GM18517 (cell line): ENCODE data around the gene FREY1.

Experiments used
- ATAC-seq: cut with Tn5 transposase; IDR thresholded peaks from one replicate; pipeline ENCODE4 v1.9.1; 2021; ENCODE audit warnings: mild to moderate bottlenecking, moderate library complexity; ENCODE audit not compliant: unreplicated experiment

FREY1 gene

DNA sequence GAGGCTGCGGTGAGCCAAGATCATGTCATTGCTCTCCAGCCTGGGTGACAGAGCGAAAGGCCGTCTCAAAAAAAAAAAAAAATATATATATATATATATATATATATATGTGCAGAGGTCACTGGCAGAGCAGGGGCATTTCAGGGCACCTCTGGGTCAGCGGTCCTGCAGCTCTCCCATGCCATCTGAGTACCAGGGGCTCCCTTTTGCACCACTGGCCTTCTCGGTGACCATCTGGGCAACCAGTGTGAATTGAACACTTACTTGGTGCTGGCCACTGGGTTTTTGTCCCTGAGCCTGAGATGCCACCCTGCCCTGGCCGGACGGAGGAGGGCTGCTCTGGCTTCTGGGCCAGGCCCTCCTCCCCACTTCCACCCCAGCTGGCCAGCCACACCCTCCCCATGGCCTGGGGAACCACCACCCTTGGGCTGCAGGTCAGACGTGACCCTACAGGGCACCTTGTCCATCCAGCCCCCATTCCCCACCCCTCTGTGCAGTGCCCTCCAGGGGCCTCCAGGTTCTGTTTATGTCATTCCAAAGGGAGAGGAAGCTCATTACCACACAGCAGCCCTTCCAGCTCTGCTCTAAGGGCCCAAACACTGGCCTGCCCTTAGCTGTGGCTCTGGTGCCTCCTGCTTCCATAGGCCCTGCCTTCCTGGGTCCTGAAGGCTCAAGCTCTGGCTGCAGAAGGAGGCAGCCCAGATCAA lies 11.4 kb downstream of the FREY1 start:
- ATAC-seq, result no peak

DNA sequence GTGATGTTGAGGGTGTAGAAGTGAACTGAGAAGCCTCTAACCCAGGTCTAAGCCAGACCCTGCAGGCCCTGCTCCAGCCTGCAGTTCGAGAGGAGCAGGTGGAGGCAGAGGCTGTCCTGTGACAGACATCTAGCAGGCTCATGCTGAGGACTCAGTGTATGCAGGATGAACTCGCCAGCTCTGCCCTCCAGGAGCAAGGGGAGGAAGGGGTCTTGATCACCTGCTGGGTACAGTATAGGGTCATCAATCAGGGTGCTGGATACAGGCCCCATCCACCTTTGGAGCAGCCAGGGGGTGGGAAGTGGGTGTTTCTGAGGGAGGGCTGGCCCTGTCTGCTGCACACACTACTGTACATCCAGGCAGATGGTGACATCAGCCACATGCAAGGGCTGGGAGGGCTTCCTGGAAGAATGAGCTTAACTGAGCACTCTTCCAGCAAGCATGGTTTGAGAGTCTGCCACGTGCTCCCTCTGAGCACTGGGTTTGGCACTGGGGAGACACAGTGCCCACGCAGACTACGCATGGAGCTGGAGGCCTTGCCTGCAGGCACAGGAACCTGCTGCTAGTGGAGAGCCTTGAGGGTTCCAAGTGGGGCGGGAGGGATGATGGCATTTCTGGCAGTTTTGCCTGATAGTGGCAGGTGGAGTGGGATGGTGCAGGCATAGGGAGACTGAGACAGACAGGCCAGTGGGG lies 12.4 kb downstream of the FREY1 start:
- no peak for ATAC-seq

DNA sequence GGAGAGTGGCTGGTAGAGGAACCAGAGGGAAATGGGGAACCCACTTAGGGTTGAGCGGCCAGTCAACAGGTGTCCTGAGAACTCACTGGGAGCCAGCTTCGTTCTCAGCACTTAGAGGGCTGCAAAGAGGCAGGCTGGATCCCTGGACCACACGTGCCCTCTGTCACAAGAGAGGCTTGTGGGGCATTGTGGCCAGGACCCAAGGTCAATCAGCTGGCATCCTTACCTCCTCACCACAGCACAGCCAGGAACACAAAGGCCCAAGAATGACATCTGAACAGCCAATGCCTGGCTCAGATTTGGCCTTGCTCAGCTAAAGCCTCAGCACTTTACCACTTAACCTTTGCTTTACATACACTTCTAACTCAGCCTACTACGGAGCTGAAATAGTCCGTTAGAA lies 14.2 kb downstream of the FREY1 start:
- no peak for ATAC-seq

DNA sequence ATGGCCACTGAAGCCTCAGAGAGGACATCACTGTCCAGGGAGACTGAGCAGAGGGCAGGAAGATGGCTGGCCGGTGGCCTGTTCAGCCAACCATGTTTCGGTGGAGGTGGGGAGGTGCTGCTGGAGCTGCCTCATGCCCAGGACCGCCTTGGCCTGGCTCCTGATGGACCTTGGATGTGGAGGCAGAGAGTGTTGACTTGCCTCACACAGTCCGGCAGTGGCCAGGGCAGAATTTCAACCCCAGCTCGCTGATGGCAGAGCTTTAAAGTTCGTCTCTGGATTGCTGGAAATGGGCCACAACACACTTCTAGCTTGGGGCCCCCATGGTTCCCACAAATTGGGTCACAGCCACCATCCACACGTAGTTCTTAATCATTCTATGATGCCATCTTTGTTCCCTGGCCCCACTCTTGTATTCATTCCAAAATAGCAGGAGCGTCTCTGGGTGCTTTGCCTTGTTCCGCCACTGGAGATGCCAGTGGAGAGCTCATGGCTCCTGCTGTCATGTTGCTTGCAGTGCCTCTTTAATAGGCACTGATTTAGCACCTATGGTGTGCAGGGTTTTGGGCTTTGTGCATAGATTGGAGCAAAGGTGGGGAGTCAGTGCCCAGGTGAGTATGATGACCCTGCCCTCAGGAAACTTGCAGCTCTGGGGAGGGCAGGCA lies 16.1 kb downstream of the FREY1 start:
- no peak for ATAC-seq

DNA sequence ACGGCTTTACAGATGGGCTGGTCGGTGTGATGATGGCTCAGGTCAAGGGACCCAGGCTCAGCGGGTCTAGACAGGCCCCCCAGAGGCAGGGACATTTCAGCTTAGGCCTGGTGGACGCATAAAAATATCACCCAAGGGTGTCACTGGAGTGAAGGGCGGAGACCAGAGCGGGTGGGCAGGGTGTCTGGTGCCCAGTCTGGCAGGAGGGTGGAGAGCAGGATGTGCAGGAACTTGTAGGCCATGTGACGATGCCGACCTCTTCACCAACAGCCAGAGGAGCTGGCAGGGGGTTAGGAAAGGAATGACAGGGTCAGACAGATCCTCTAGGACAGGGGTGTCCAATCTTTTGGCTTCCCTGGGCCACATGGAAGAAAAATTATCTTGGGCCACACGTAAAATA lies 17.1 kb downstream of the FREY1 start:
- ATAC-seq, result no peak

DNA sequence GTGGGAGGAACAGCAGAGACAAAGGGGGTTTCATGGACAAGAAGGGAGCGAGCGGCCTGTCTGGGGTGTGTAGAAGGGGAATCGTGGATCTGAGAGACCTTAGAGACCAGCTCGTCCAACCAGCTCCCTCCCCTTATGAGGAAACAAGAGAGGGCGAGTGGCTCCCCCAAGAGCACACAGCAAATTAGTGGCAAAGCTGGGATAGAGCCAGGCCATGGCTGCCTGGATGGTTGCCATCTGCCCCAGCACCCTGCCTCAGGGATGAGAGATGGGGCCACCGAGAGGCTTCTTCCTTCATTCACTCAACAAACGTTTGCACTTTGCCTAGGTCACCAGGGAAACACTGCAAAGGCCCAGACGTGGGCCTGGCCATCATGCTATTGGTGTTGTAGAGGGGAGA lies 17.5 kb downstream of the FREY1 start:
- no peak for ATAC-seq

DNA sequence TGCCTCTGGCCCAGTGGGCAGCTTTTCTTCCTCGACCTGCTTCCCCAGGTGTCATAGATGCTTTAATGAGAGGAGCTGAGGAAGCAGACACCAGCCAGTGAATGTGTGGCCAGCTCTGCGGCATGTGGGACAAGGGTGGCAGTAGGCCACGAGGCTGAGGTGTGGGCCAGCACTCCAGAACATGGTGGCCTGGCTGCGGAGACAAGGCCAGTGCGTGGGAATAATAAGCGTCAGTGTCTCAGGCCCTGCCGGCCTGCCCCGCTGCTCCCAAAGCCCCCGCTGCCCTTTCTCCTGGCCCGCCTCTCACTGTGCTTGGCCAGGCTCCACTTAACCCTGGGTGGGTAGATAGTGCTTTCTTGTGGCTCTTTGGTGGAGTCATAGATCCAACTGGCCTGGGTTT lies 19.5 kb downstream of the FREY1 start:
- ATAC-seq, result no peak

DNA sequence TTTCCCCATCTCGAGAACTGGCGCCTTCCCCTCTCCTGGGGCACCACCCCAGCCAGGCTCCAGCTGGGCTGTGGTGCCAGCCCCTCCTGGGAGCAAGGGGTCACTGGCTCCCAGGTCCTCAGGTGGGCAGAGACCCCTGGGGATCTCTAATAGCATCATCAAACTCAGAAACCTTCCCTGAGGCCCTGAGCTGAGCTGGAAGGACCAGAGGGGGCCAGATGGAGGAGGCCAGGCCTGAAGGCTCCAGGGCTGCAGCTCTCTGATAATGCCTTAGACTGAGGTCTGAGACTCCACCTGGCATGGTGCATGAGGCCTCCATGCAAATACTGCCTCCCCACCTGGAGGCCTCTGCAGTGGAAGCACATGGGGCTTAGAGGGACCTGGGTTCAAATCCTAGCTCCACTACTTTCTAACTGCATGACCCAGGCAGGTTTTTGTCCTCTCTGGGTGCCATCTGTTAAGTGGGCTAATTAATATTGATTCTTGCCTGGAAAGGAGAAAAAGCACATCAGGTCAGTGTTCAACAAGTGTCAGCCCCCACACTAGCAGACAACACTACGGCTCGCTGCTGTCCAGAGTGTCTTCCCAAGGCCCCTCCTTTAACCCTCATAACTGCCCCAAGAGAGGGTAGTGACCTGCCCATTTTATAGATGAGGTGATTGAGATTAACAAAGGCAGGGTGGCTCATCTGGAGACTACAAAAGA lies 20.1 kb downstream of the FREY1 start:
- no peak for ATAC-seq

DNA sequence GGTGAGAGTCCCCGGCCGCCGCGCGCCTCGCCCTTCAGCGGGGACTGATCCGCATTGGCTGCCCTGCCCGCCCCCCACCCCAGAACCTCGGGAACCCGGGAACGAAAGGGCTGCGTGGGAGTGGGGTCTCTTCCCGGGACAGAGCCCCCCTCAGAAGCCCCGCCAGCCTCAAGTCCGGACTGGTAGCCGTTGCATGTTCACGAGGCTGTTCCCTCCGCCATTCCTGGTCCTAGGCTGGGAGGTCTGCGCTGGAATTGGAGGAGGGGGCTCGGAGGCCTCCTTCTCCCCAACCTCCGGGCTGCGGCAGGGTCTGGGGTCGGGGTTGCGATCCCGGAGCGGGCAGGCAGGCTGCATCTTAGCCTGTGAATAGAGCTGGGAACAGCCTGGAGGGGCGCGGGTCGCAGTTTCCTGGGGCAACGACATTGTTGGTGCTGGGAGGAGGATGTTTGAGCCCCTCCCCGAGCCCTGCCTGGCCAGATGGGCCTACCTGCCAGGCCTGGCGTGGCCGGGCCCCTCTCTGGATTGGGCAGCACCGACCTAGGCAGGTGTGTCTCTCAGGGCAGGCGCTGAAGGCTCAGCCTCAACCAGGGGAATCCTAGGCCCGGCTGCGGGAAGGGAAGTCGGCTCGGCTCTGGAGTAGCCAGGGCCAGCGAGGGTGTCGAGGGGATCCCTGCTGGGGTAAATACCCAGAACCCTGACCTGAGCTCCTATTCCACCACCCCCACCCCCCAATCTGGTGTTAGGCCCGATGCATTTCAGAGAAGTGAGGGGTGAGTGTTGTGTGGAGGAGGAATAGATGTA lies 20.9 kb downstream of the FREY1 start:
- ATAC-seq, result no peak

DNA sequence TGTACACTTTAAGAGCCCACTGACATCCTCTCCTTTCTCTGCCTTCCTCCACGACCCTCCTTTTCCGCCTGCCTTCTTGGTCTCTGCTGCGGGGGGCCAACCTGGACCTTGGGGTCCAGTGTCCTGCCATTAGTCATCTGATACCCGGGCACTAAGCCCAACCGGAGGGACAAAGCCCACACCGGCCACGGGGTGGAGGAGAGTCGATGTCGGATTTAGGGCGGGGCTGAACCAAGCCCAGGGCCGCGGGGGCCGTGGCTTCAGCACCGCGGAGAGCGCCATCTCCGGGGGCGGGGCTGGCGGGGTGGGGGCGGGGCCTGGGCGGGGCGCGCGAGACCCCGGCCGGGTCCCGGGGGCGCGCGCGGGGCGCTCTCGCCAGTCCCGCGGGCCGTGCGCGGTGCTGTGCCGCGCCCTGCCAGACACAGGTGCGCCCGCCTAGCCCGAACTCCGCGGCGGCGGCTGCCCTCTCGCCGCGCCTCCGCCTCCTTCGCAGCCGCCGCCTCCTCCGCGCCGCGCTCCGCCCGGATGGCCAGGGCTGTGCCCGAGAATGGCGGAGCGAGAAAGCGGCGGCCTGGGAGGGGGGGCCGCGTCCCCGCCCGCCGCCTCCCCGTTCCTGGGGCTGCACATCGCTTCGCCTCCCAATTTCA lies 21.7 kb downstream of the FREY1 start, which contains the start of gene MAPK8IP1:
MAPK8IP1 (plus strand) TSS at position 378 of the 647 bp plus-strand sequence; CDS start at position 548, 170 bp downstream.
- peak; percentile 38 for ATAC-seq

DNA sequence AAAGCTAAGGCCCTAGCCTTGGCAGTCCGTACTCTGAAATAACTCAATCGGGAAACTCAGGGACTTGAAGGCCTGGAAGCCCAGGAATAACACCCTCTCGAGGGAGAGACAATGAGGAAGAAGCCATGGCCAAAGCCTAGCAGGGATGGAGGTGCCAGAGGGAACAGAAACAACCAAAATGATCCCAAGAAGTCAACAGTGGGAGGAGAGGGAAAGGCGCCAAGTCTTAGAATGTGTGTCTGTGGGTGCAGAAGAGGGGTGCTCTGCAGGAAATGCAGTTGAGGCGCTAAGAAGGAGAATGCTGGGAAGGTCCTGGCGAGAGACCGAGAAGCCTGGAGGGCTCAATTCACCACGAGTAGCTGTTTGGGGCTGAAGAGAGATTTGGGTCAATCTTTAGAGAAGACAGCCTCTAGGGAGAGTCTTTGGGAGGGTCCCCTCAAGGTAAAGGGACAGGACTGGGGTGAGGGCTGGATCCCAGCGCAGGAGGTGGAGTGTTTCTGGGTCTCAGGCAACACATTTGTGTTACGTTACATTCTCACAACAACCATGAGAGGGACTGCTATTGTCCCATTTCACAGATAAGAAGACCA lies 22.4 kb downstream of the FREY1 start:
- no peak for ATAC-seq

DNA sequence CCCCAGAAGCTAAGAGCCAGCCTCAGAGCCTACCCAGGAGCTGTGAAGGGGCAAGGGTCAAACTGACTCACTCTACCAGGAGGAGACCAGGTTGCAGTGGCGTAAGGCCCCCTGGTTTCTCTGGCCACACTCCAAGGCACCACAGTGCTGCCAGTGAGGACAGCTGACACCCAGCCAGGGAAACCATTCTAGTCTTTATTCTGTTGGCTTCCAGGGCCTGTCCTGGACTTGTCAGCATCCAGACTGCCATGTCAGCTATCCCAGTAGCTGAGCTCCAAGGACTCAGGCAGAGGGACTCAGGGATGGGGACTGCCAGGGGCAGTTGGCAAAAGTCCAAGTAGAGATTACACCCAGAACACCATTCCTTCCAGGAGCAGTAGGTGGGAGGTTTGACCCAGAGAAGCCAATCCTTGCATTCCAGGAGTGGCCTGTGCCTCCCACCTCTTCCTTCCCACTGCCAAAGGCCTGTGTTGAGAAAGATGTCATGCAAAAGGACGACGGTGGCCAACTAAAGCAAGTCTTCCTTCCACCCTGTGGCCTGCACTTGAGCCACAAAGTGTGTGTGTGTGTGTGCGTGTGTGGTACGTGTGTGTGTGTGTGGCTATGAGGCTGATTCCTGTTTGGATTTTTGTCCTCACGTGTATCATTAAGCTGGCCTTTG lies 25.2 kb downstream of the FREY1 start:
- no peak for ATAC-seq

DNA sequence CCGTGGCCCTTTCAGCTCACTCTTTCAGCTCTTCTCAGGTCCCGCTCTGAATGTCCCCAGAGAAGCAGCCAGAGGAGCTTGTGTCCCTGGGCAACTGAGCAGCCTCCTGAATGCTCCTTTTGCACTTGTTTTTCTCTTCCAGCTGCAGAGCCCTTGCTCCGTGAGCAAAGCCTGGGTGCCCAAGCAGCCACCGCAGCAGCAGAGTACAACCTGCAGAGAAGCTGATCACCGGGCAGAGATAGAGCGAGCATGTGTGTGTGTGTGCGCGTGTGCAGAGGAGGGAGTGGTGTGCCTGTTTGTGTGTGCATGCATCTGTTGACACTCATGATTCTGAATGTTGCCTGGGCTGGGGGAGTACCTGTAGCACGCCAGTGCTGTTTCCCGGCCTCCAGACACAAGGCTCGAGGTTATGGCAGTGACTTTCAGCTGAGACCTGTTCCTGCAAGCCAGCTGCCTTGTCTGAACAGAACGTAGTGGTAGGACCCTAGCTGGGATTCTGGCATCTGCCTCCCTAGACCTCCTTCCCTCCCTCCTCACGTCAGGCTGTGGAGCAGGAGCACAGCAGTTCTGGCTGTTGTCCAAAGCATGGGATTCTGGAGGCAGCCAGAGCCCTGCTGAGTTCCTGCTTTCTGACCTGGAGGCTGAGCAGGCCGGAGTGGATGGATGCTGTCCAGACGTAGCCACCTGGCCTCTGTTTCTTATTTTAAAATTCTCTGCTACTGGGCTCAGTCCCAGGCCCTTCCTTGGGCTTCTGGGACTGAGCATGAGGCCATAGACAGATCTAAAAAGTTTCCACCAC lies 26.1 kb downstream of the FREY1 start:
- ATAC-seq, result no peak

DNA sequence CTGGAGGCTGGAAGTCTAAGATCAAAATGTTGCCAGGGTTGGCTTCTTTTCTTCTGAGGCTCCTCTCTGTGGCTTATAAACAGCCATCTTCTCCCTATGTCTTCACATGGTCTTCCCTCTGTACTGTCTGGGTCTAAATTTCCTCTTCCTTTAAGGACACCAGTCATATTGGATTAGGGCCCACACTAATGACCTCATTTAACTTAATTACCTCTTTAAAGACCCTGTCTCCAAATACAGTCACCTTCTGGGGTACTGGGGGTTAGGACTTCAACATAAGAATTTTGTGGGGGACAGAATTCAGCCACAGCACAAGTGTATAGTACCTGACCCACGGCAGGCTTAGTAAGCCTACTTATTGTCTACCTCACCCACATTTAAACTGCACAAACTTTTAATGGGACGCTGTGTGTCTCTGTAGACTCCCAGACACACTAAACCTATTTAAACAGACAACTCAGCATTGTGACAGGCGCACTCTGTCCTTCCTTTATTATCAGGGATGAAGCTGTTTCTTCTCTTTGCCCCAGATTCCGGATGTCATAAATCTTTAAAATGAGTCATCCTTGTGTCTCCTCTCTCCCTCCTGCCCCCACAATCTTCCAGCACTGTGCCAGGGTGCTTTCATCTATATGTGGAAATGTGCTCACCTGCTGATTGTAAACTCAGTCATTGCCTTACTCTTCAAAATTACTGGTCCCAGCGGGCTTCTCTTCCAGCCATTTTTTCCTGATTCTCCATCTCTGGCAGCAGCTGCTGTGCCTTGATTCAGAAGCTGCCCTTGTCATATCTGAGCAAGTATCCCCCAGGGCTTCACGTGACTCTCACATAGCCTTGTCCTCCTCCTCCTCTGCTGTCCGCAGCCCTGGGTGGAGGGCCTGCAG lies 27.0 kb downstream of the FREY1 start:
- ATAC-seq, result no peak

DNA sequence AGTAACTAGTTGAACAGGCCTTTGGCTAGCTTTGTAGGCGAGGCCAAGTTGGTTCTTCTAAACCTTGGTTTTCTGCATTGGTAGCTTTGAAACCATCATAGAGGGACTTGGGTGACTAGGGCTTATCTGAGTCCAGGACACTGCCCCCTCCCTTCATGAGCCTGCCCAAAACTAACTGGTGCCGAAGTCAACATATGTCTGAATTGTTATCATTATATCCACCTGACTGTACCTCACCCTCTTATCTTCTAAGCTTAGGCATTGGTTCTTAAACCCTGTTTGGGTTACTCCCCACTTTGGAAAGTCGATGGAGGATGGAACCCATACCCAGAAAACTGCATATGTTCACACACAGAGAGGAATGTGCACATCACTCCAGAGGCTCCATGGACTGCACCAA lies 29.2 kb downstream of the FREY1 start:
- no peak for ATAC-seq

DNA sequence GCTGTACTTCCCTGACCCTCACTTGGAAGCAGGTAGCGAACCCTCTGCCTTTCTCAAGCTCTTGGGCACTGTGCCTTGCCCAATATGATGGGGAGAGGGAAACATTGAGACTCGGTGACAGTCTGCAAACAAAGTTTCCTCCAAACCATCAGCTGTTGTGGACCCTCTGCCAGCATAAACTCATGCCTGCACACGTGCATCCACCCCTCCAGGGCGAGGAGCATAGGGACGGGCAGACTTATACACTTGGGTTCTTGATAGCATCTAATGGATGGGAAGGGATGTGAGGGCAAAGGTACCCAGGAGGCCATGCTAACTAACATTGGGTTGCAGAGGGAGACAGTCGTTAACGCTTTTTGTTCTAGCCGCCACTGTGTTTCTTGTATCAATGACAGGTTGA lies 29.9 kb downstream of the FREY1 start:
- no peak for ATAC-seq

DNA sequence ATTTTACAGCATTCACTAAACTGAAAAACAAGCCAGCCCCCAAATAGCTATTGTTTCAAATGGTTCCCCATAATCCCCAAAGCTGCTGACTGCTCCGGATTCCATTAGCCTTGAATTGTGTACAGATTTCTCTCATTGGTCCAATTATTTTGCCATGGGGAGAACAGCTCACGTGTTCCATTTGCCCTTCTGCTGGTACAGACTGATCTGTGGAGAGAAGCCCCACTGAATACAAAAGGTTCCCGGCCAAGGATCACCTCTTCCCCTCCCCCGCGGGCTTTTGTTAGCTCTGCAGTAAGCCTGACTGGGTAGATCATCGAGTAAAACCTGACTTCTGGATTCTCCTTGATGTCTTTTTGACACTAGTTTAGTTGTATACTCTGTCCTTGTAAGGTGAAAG lies 30.7 kb downstream of the FREY1 start:
- ATAC-seq, result no peak
